IPS-15b (cell line): ENCODE data around the gene CD46.
"Not testable (repeated sequence)": the region's sequence is repeated elsewhere in the genome, so short reads cannot be mapped to it uniquely, and the experiment has no call there.

Source experiments
- H3K27me3 ChIP-seq: one replicate; pipeline ENCODE4 v1.6.1; 2013; ENCODE audit warnings: low read length; ENCODE audit not compliant: control insufficient read depth, insufficient read depth
- H3K36me3 ChIP-seq: one replicate; pipeline ENCODE4 v1.6.1; 2013; ENCODE audit warnings: low read length; ENCODE audit not compliant: control insufficient read depth, insufficient read depth
- H3K4me1 ChIP-seq: one replicate; pipeline ENCODE4 v1.6.1; 2013; ENCODE audit warnings: mild to moderate bottlenecking, low read length; ENCODE audit not compliant: control insufficient read depth, insufficient read depth
- H3K4me3 ChIP-seq: one replicate; pipeline ENCODE4 v1.5.1; 2013; ENCODE audit warnings: low read depth, low read length
- H3K9ac ChIP-seq: one replicate; pipeline ENCODE4 v1.6.1; 2013; ENCODE audit warnings: low read depth, mild to moderate bottlenecking, low read length
- H3K9me3 ChIP-seq: one replicate; pipeline ENCODE4 v1.6.1; 2013; ENCODE audit warnings: mild to moderate bottlenecking, low read length; ENCODE audit not compliant: control insufficient read depth, insufficient read depth

CD46 gene

GRCh38 chr1:207742850-207743555 lies 8.9 kb upstream of the CD46 start:
- Histone ChIP-seq H3K27me3 (no peaks in the 10 kb centered on the region), H3K9ac (no peak overlapping the region), H3K9me3 (no peaks in the 10 kb centered on the region), H3K4me3 (no peak overlapping the region), H3K4me1 (peaks cover 3% of the 10 kb centered on the region), H3K36me3 (no peaks in the 10 kb centered on the region)

GRCh38 chr1:207744000-207744534 lies 7.8 kb upstream of the CD46 start:
- no peaks in the 10 kb centered on the region for H3K9me3 ChIP-seq
- no peak overlapping the region for H3K4me3 ChIP-seq
- H3K9ac ChIP-seq = no peak overlapping the region
- no peaks in the 10 kb centered on the region for H3K36me3 ChIP-seq
- peaks cover 11% of the 10 kb centered on the region for H3K4me1 ChIP-seq
- H3K27me3 ChIP-seq = no peaks in the 10 kb centered on the region

GRCh38 chr1:207745285-207745684 lies 6.6 kb upstream of the CD46 start:
- Histone ChIP-seq H3K9ac (no peak overlapping the region), H3K36me3 (no peaks in the 10 kb centered on the region), H3K27me3 (no peaks in the 10 kb centered on the region), H3K9me3 (no peaks in the 10 kb centered on the region), H3K4me3 (no peak overlapping the region), H3K4me1 (peaks cover 12% of the 10 kb centered on the region)

- Histone ChIP-seq H3K27me3 (no peaks in the 10 kb centered on the region), H3K36me3 (no peaks in the 10 kb centered on the region), H3K4me1 (peaks cover 15% of the 10 kb centered on the region), H3K9me3 (no peaks in the 10 kb centered on the region), H3K9ac (no peak overlapping the region), H3K4me3 (no peak overlapping the region)
These were observed 5.8 kb upstream of the CD46 start for GRCh38 chr1:207745839-207746767.

GRCh38 chr1:207747627-207748492 lies 4.0 kb upstream of the CD46 start:
- H3K9me3 ChIP-seq = no peaks in the 10 kb centered on the region
- no peak overlapping the region for H3K4me3 ChIP-seq
- H3K9ac ChIP-seq = no peak overlapping the region
- H3K4me1 ChIP-seq = peaks cover 15% of the 10 kb centered on the region
- no peaks in the 10 kb centered on the region for H3K36me3 ChIP-seq
- no peaks in the 10 kb centered on the region for H3K27me3 ChIP-seq

GRCh38 chr1:207748737-207749528 lies 2.9 kb upstream of the CD46 start:
- Histone ChIP-seq H3K9ac (no peak overlapping the region), H3K4me3 (no peak overlapping the region), H3K27me3 (no peaks in the 10 kb centered on the region), H3K4me1 (peaks cover 19% of the 10 kb centered on the region), H3K9me3 (no peaks in the 10 kb centered on the region), H3K36me3 (no peaks in the 10 kb centered on the region)

GRCh38 chr1:207750631-207751305 lies 1.1 kb upstream of the CD46 start:
- no peaks in the 10 kb centered on the region for H3K36me3 ChIP-seq
- H3K4me3 ChIP-seq = peak overlapping the region; percentile 99
- H3K9ac ChIP-seq = peak overlapping the region; percentile 5
- H3K4me1 ChIP-seq = peaks cover 32% of the 10 kb centered on the region
- no peaks in the 10 kb centered on the region for H3K9me3 ChIP-seq
- H3K27me3 ChIP-seq = no peaks in the 10 kb centered on the region

- not testable (repeated sequence) for H3K9me3 ChIP-seq, H3K36me3 ChIP-seq, H3K27me3 ChIP-seq
- Histone ChIP-seq H3K4me1 (peaks cover 32% of the 10 kb centered on the region), H3K4me3 (peak overlapping the region; percentile 99), H3K9ac (peak overlapping the region; percentile 68)
These were observed 428 bp upstream of the CD46 start for GRCh38 chr1:207751463-207751789.

GRCh38 chr1:207752456-207752998 lies 673 bp downstream of the CD46 start:
- H3K4me1 ChIP-seq = peaks cover 32% of the 10 kb centered on the region
- no peaks in the 10 kb centered on the region for H3K36me3 ChIP-seq
- H3K9me3 ChIP-seq = no peaks in the 10 kb centered on the region
- peak overlapping the region; percentile 99 for H3K4me3 ChIP-seq
- peak overlapping the region; percentile 97 for H3K9ac ChIP-seq
- H3K27me3 ChIP-seq = no peaks in the 10 kb centered on the region

GRCh38 chr1:207753611-207754010 lies 1.8 kb downstream of the CD46 start:
- Histone ChIP-seq H3K9ac (no peak overlapping the region), H3K36me3 (no peaks in the 10 kb centered on the region), H3K27me3 (no peaks in the 10 kb centered on the region), H3K4me1 (peaks cover 25% of the 10 kb centered on the region), H3K9me3 (no peaks in the 10 kb centered on the region), H3K4me3 (peak overlapping the region; percentile 99)
